Measurements from ENCODE around the gene TJP1.

- TF ChIP-seq CTCF (IDR thresholded peaks at IDR 0.05) (no peak), POLR2A (IDR thresholded peaks at IDR 0.05) (no peak)
These were observed 146.4 kb downstream of the TJP1 start for GRCh38 chr15:29675791-29676301.
